Esophagus muscularis mucosa (tissue), 4 donors: ENCODE data around the gene AFF3. TPM values are rescaled to one million over a fixed set of nuclear protein-coding genes. Genes with fewer than 3 reads are reported as not detected.

ENCODE experiments used
- DNase-seq: peaks from one replicate; pipeline ENCODE4 v3.0.0-alpha.2; 2017; ENCODE audit errors: extremely low spot score
- H3K27ac ChIP-seq, 4 donors: fragments of 200-600 bp; sonication (generic); replicated peaks in 1 of 4; 1 replicate in 3 of 4; 2 replicates in 1 of 4; pipeline ENCODE4 v1.5.1; 2016 to 2019; ENCODE audit warnings: mild to moderate bottlenecking in 1 of 4
- H3K27me3 ChIP-seq, 4 donors: fragments of 200-600 bp; sonication (generic); one replicate each; pipeline versions ENCODE4 v1.5.1 to v1.6.0; 2016 to 2019
- H3K36me3 ChIP-seq, 4 donors: fragments of 200-600 bp; sonication (generic); one replicate each; pipeline ENCODE4 v1.5.1; 2016 to 2019
- H3K4me1 ChIP-seq, 4 donors: fragments of 200-600 bp; sonication (generic); one replicate each; pipeline ENCODE4 v1.5.1; 2016 to 2019
- H3K4me3 ChIP-seq, 4 donors: fragments of 200-600 bp; sonication (generic); 1 replicate in 2 of 4; 2 replicates in 2 of 4; pipeline ENCODE4 v1.5.1; 2016 to 2019; ENCODE audit warnings: mild to moderate bottlenecking in 4 of 4, moderate library complexity in 1 of 4
- H3K9me3 ChIP-seq, 4 donors: fragments of 200-600 bp; sonication (generic); 1 replicate in 3 of 4; 2 replicates in 1 of 4; pipeline ENCODE4 v1.5.1; 2016 to 2019
- CTCF ChIP-seq, 3 experiments: fragments of 200-600 bp in 2 of 3; fragments of 450-650 bp in 1 of 3; sonication (generic) in 2 of 3; IDR thresholded peaks; one replicate each; pipeline ENCODE4 v1.5.1; 2017 to 2019; ENCODE audit warnings: antibody characterized with exemption in 3 of 3, mild to moderate bottlenecking in 2 of 3, moderate library complexity in 1 of 3
- EP300 ChIP-seq: sonication (generic); formaldehyde crosslinking; IDR thresholded peaks from one replicate; pipeline ENCODE4 v1.6.1; 2017; ENCODE audit warnings: antibody characterized with exemption
- POLR2A ChIP-seq: fragments of 450-650 bp; IDR thresholded peaks from one replicate; pipeline ENCODE4 v1.6.1; 2017; ENCODE audit warnings: antibody characterized with exemption, moderate library complexity, mild to moderate bottlenecking, low read depth
- POLR2AphosphoS5 ChIP-seq, 2 donors: sonication (generic); formaldehyde crosslinking; IDR thresholded peaks; one replicate each; pipeline ENCODE4 v1.6.1; 2017; ENCODE audit warnings: antibody characterized with exemption in 2 of 2
- WGBS: methylation state at CpG from one replicate; pipeline ENCODE4 v1.1.5; 2018; 5-methylcytosine and 5-hydroxymethylcytosine counted together
- intact Hi-C: fragments of 100-400 bp; cut with DNase I; formaldehyde crosslinking; loops from one replicate; pipeline ENCODE4 v1.15.1; 2023
- total RNA-seq, 4 donors: library from RNA; depleted of rRNA; stranded (reverse); fragments of >200 nt; gene quantifications; one replicate each; pipeline versions ENCODE4 v1.1.0 to v1.2.1, GENCODE V29; 2016

AFF3 gene
- total RNA-seq, 4 donors from 2014 or later: 36.4 to 99.5 (median 56.9) TPM

- TF ChIP-seq POLR2AphosphoS5 (IDR thresholded peaks at IDR 0.05) (no peak), CTCF (IDR thresholded peaks at IDR 0.05) (no peak), EP300 (no peak), POLR2A (no peak)
- WGBS: 47% methylated on average over 2 of the region's 2 CpGs
These were observed 415.7 kb downstream of the AFF3 start for GRCh38 chr2:99726691-99727090.

GRCh38 chr2:99725820-99726219 is 416.6 kb downstream of the AFF3 start:
- Histone ChIP-seq H3K27ac (no peak overlapping the region), H3K27me3 (no peaks in the 10 kb centered on the region), H3K36me3 (no peaks in the 10 kb centered on the region), H3K4me3 (no peak overlapping the region), H3K9me3 (peaks cover 0 to 14% (median 4%) of the 10 kb centered on the region in 4 donors), H3K4me1 (peaks cover 23 to 37% (median 30%) of the 10 kb centered on the region in 4 donors)
- DNase-seq: no peak
- intact Hi-C loops: no loop called here
- TF ChIP-seq POLR2AphosphoS5 (IDR thresholded peaks at IDR 0.05) (no peak), CTCF (IDR thresholded peaks at IDR 0.05) (peak in 1 of 3 experiments; percentile 33), EP300 (no peak), POLR2A (no peak)

More at GRCh38 chr2:99726691-99727090, 415.7 kb downstream of the AFF3 start:
- H3K9me3 ChIP-seq: peaks cover 0 to 14% (median 4%) of the 10 kb centered on the region in 4 donors
- no peaks in the 10 kb centered on the region for H3K36me3 ChIP-seq
- peaks cover 23 to 37% (median 30%) of the 10 kb centered on the region in 4 donors for H3K4me1 ChIP-seq
- no peak for DNase-seq
- no peaks in the 10 kb centered on the region for H3K27me3 ChIP-seq
- peak overlapping the region in 1 of 4 donors; percentile 6 for H3K4me3 ChIP-seq
- H3K27ac ChIP-seq: no peak overlapping the region
- intact Hi-C loops: no loop called here

DNA sequence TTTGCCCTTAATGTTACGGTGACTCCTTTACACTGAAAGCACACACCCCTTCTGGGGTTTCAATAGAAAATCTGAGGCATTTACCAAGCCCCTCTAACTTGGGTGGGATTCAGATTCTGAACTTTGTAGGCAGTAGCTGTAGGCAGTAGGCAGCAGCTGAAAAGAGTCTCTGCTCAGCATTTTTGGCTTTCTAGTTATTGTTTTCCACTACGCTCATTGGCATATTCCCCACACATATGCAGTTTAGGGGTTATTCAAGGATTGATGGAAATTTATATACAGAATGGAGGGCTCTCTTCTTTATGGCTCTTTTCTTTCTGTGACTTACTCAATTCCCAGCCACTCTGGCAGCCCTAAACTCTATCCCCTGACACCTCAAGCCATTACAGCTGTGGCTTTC is 419.9 kb downstream of the AFF3 start:
- 98% methylated on average over 2 of the region's 2 CpGs for WGBS
- intact Hi-C loops: no loop called here
- H3K27ac ChIP-seq: no peak overlapping the region
- TF ChIP-seq EP300 (no peak), CTCF (IDR thresholded peaks at IDR 0.05) (no peak), POLR2AphosphoS5 (IDR thresholded peaks at IDR 0.05) (no peak), POLR2A (no peak)
- H3K36me3 ChIP-seq: no peaks in the 10 kb centered on the region
- peaks cover 0 to 14% (median 4%) of the 10 kb centered on the region in 4 donors for H3K9me3 ChIP-seq
- DNase-seq: no peak
- no peak overlapping the region for H3K4me3 ChIP-seq
- peaks cover 3 to 11% (median 6%) of the 10 kb centered on the region in 4 donors for H3K4me1 ChIP-seq
- no peaks in the 10 kb centered on the region for H3K27me3 ChIP-seq

DNA sequence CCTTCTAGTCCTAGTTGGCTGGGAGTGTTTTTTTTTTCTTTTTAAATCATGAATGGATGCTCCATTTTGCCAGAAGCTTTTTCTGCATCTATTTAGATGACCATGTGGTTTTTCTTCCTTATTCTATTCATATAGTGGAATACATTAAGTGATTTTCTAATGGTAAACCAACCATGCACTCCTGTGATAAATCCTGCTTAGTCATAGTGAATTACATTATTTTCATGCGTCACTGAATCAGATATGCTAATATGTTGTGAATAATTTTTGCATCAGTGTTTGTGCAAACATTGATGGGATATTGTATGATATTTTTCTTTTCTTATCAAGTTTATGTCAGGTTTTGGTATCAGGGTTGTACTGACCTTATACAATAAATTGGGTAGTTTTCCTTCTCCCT is 423.3 kb downstream of the AFF3 start:
- H3K36me3 ChIP-seq: no peaks in the 10 kb centered on the region
- no peak for TF ChIP-seq CTCF (IDR thresholded peaks at IDR 0.05)
- TF ChIP-seq EP300: no peak
- no peak for TF ChIP-seq POLR2A
- no peak for TF ChIP-seq POLR2AphosphoS5 (IDR thresholded peaks at IDR 0.05)

GRCh38 chr2:99715956-99716355 is 426.4 kb downstream of the AFF3 start:
- peaks cover 7 to 13% (median 11%) of the 10 kb centered on the region in 4 donors for H3K4me1 ChIP-seq
- 92% methylated on average over 2 of the region's 2 CpGs for WGBS
- no peak for DNase-seq
- intact Hi-C loops: no loop called here
- no peak for TF ChIP-seq POLR2A
- TF ChIP-seq POLR2AphosphoS5 (IDR thresholded peaks at IDR 0.05): no peak
- TF ChIP-seq CTCF (IDR thresholded peaks at IDR 0.05): no peak
- no peak for TF ChIP-seq EP300
- H3K4me3 ChIP-seq: no peak overlapping the region
- H3K27ac ChIP-seq: no peak overlapping the region
- H3K9me3 ChIP-seq: no peaks in the 10 kb centered on the region
- no peaks in the 10 kb centered on the region for H3K36me3 ChIP-seq
- no peaks in the 10 kb centered on the region for H3K27me3 ChIP-seq

More for the DNA sequence above, 423.3 kb downstream of the AFF3 start:
- DNase-seq: no peak
- intact Hi-C loops: no loop called here
- Histone ChIP-seq H3K4me3 (no peak overlapping the region), H3K4me1 (no peaks in the 10 kb centered on the region), H3K27ac (no peak overlapping the region), H3K27me3 (no peaks in the 10 kb centered on the region), H3K9me3 (peaks cover 0 to 14% (median 4%) of the 10 kb centered on the region in 4 donors)
- 91% methylated on average over 1 of the region's 1 CpG for WGBS
